ENCODE measurements around the gene MPZL3.

- no peak for TF ChIP-seq EZH2 (IDR thresholded peaks at IDR 0.05; ENCODE audit: borderline replicate concordance, low read length)
- TF ChIP-seq, protein P1, sequence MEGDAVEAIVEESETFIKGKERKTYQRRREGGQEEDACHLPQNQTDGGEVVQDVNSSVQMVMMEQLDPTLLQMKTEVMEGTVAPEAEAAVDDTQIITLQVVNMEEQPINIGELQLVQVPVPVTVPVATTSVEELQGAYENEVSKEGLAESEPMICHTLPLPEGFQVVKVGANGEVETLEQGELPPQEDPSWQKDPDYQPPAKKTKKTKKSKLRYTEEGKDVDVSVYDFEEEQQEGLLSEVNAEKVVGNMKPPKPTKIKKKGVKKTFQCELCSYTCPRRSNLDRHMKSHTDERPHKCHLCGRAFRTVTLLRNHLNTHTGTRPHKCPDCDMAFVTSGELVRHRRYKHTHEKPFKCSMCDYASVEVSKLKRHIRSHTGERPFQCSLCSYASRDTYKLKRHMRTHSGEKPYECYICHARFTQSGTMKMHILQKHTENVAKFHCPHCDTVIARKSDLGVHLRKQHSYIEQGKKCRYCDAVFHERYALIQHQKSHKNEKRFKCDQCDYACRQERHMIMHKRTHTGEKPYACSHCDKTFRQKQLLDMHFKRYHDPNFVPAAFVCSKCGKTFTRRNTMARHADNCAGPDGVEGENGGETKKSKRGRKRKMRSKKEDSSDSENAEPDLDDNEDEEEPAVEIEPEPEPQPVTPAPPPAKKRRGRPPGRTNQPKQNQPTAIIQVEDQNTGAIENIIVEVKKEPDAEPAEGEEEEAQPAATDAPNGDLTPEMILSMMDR (conservative IDR thresholded peaks at IDR 0.05 in 1 of 2, IDR thresholded peaks at IDR 0.05 in 1 of 2; ENCODE audit: extremely low read depth in 1 of 2, insufficient read depth in 1 of 2, low read depth in 1 of 2, low read length in 2 of 2): no peak
These were observed 32.9 kb downstream of the MPZL3 start for GRCh38 chr11:118219244-118219643.
